H1 (cell line): Measurements from ENCODE around the gene TSPAN33. TPM values are rescaled to one million over a fixed set of nuclear protein-coding genes. Genes with fewer than 3 reads are reported as not detected.
A peak's percentile ranks its signal among the peaks of the same experiment; 100 is the strongest.

Experiments used
- GTF2F1 ChIP-seq: IDR thresholded peaks from 2 replicates; pipeline ENCODE4 v1.6.1; 2012; ENCODE audit warnings: low read depth, low read length, improper control_type of control experiment, borderline replicate concordance
- POLR2A ChIP-seq, 2 experiments: IDR thresholded peaks; 1 replicate in 1 of 2; 2 replicates in 1 of 2; pipeline ENCODE4 v1.6.1; 2011; ENCODE audit warnings: low read depth in 2 of 2, low read length in 2 of 2, mild to moderate bottlenecking in 2 of 2; ENCODE audit errors: control extremely low read depth in 1 of 2
- POLR2AphosphoS5 ChIP-seq: IDR thresholded peaks from 2 replicates; pipeline ENCODE4 v1.6.1; 2011; ENCODE audit warnings: low read depth, low read length
- RNF2 ChIP-seq: fragments of 200-900, 300-1000 bp; sonication (generic); IDR thresholded peaks from 2 replicates; pipeline ENCODE4 v1.7.1; 2016; ENCODE audit warnings: borderline replicate concordance, low read depth, mild to moderate bottlenecking, antibody characterized with exemption, low read length; ENCODE audit not compliant: poor library complexity, severe bottlenecking; ENCODE audit errors: missing control alignments
- SP2 ChIP-seq: IDR thresholded peaks from 2 replicates; pipeline ENCODE4 v1.6.1; 2012; ENCODE audit warnings: mild to moderate bottlenecking, low read length, inconsistent platforms
- TCF12 ChIP-seq: IDR thresholded peaks from 2 replicates; pipeline ENCODE4 v1.6.1; 2011; ENCODE audit warnings: low read depth, mild to moderate bottlenecking, low read length
- polyA plus RNA-seq, 7 experiments: library from polyadenylated mRNA; depleted of rRNA in 3 of 7; stranded (reverse) in 5 of 7; unstranded in 2 of 7; fragments of >200 nt in 5 of 7; fragments of 200-250 nt in 2 of 7; gene quantifications; 1 replicate in 5 of 7; 2 replicates in 1 of 7; 4 replicates in 1 of 7; pipeline versions ENCODE4 v1.2.1 to v1.2.3, GENCODE V29; 2011 to 2013; ENCODE audit warnings: missing spikeins in 2 of 7, mixed read lengths in 2 of 7
- total RNA-seq: library from RNA; stranded (reverse); fragmentation: NEBNext Ultra II Directional; extraction: Animal tissue kit (Norgen Biotek cat#: 25700); gene quantifications from 2 replicates; pipeline ENCODE4 v1.2.1, GENCODE V29; 2021
- TF ChIP-seq, protein P1 (sequence below), 3 experiments: IDR thresholded peaks; 1 replicate in 2 of 3; 2 replicates in 1 of 3; pipeline versions ENCODE4 v1.5.1 to v1.6.1; 2011; ENCODE audit warnings: low read length in 3 of 3, mild to moderate bottlenecking in 3 of 3, inconsistent platforms in 2 of 3, low read depth in 1 of 3, moderate library complexity in 1 of 3; ENCODE audit not compliant: insufficient read depth in 1 of 3; ENCODE audit errors: control extremely low read depth in 1 of 3
- TF ChIP-seq, protein P2 (sequence below): IDR thresholded peaks from 2 replicates; pipeline ENCODE4 v1.6.1; 2012; ENCODE audit warnings: low read length, inconsistent platforms

Gene TSPAN33
- total and polyA plus RNA-seq, 2 of the 8 experiments (the other 6 are each of a cell fraction or from before 2014, with no cell fraction given), result 42.8 to 47.1 TPM

DNA sequence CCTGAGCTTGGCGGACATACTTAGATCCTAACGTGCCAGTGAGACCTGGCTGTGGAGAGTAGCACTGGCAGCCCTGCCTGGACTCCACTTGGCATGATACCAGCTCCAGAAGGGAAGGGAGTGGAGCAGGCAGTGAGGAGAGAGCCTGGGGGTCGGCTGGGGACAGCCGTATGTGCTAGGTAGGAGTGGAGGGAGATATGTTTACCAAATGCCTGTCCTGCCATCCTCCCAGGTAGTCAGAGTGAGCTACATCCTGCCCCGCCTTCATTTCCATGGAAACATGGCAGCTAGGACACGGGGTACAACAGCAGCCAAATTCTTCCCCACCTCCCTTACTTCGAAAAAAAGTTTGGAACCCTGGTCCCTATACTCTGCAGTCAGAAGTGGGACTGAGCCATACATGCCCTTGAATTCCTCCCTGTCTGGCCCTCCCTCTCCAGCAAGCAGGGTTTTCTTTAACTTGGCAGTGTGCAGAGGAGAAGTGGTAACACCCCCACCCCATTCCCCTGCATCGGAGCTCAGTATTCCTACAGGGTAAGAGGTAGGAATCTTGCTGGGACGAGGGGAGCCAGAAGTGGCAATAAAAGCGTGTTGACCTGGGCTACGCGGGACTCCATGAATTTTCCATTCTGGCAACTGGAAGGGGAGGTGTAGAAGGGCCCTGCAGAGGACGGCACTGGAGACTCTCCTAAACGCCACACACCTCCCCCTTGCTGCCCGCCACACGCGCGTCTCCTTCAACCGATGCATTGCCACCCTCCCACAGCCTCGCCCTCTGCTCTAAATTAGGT is 23.9 kb downstream of the TSPAN33 start (continued):
- TF ChIP-seq, protein P1, sequence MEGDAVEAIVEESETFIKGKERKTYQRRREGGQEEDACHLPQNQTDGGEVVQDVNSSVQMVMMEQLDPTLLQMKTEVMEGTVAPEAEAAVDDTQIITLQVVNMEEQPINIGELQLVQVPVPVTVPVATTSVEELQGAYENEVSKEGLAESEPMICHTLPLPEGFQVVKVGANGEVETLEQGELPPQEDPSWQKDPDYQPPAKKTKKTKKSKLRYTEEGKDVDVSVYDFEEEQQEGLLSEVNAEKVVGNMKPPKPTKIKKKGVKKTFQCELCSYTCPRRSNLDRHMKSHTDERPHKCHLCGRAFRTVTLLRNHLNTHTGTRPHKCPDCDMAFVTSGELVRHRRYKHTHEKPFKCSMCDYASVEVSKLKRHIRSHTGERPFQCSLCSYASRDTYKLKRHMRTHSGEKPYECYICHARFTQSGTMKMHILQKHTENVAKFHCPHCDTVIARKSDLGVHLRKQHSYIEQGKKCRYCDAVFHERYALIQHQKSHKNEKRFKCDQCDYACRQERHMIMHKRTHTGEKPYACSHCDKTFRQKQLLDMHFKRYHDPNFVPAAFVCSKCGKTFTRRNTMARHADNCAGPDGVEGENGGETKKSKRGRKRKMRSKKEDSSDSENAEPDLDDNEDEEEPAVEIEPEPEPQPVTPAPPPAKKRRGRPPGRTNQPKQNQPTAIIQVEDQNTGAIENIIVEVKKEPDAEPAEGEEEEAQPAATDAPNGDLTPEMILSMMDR (IDR thresholded peaks at IDR 0.05; ENCODE audit: control extremely low read depth in 1 of 3, insufficient read depth in 1 of 3, low read depth in 1 of 3, low read length in 3 of 3), result no peak
- no peak for TF ChIP-seq GTF2F1
- no peak for TF ChIP-seq SP2
- no peak for TF ChIP-seq TCF12
- TF ChIP-seq POLR2A (IDR thresholded peaks at IDR 0.05; ENCODE audit: control extremely low read depth in 1 of 2, low read depth in 2 of 2, low read length in 2 of 2), result peak in 1 of 2 experiments; percentile 56; a peak in 2 of 3 replicates
- TF ChIP-seq, protein P2, sequence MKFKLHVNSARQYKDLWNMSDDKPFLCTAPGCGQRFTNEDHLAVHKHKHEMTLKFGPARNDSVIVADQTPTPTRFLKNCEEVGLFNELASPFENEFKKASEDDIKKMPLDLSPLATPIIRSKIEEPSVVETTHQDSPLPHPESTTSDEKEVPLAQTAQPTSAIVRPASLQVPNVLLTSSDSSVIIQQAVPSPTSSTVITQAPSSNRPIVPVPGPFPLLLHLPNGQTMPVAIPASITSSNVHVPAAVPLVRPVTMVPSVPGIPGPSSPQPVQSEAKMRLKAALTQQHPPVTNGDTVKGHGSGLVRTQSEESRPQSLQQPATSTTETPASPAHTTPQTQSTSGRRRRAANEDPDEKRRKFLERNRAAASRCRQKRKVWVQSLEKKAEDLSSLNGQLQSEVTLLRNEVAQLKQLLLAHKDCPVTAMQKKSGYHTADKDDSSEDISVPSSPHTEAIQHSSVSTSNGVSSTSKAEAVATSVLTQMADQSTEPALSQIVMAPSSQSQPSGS, result no peak
- TF ChIP-seq POLR2AphosphoS5, result peak; percentile 20
- TF ChIP-seq RNF2, result no peak
- TF ChIP-seq, all 59 proteins: peak for 2
